ENCODE measurements around the gene QRFPR. TPM values are rescaled to one million over a fixed set of nuclear protein-coding genes. Genes with fewer than 3 reads are reported as not detected.

Gene QRFPR
- total and polyA plus RNA-seq, 7 donors = 0.06 to 0.45 (median 0.14) TPM; not detected in 3

- Histone ChIP-seq H3K4me1 (no peaks in the 10 kb centered on the region), H3K27ac (no peak overlapping the region), H3K4me3 (no peak overlapping the region), H3K36me3 (ENCODE audit: insufficient read depth in 1 of 2, low read depth in 1 of 2) (no peaks in the 10 kb centered on the region), H3K9me3 (no peaks in the 10 kb centered on the region), H3K27me3 (ENCODE audit: insufficient read depth in 3 of 3, low read length in 2 of 3) (no peaks in the 10 kb centered on the region)
- ATAC-seq (no peak), DNase-seq (no peak)
- TF ChIP-seq CTCF (IDR thresholded peaks at IDR 0.05) = no peak
- intact Hi-C loops (cut with DNase I) = no loop called here
Observed at GRCh38 chr4:121353213-121353612, 27.6 kb downstream of the QRFPR start.

- Histone ChIP-seq H3K27ac (no peak overlapping the region), H3K36me3 (ENCODE audit: insufficient read depth in 1 of 2, low read depth in 1 of 2) (no peaks in the 10 kb centered on the region), H3K4me1 (no peaks in the 10 kb centered on the region), H3K4me3 (no peak overlapping the region), H3K9me3 (no peaks in the 10 kb centered on the region), H3K27me3 (ENCODE audit: insufficient read depth in 3 of 3, low read length in 2 of 3) (no peaks in the 10 kb centered on the region)
- DNase-seq = no peak
- no peak for ATAC-seq
- WGBS, 3 donors = 38 to 68% (median 64%) methylated on average over 1 of the region's 1 CpG
- no peak for TF ChIP-seq CTCF (IDR thresholded peaks at IDR 0.05)
- intact Hi-C loops (cut with DNase I) = no loop called here
Observed at GRCh38 chr4:121344098-121344497, 36.7 kb downstream of the QRFPR start.

GRCh38 chr4:121340247-121340646 lies 40.6 kb downstream of the QRFPR start:
- no peak for DNase-seq
- intact Hi-C loops (cut with DNase I) = no loop called here
- WGBS, 3 donors = 96 to 98% (median 97%) methylated on average over 2 of the region's 2 CpGs
- Histone ChIP-seq H3K27ac (no peak overlapping the region), H3K4me1 (no peaks in the 10 kb centered on the region), H3K27me3 (ENCODE audit: insufficient read depth in 3 of 3, low read length in 2 of 3) (no peaks in the 10 kb centered on the region), H3K36me3 (ENCODE audit: insufficient read depth in 1 of 2, low read depth in 1 of 2) (no peaks in the 10 kb centered on the region), H3K9me3 (no peaks in the 10 kb centered on the region), H3K4me3 (no peak overlapping the region)
- TF ChIP-seq CTCF (IDR thresholded peaks at IDR 0.05) = no peak
- no peak for ATAC-seq

- Histone ChIP-seq H3K36me3 (ENCODE audit: insufficient read depth in 1 of 2, low read depth in 1 of 2) (no peaks in the 10 kb centered on the region), H3K27ac (no peak overlapping the region), H3K27me3 (ENCODE audit: insufficient read depth in 3 of 3, low read length in 2 of 3) (no peaks in the 10 kb centered on the region), H3K9me3 (no peaks in the 10 kb centered on the region), H3K4me3 (no peak overlapping the region), H3K4me1 (no peaks in the 10 kb centered on the region)
- DNase-seq = no peak
- WGBS, 3 donors = 53 to 63% (median 54%) methylated on average over 2 of the region's 2 CpGs
- intact Hi-C loops (cut with DNase I) = no loop called here
- TF ChIP-seq CTCF (IDR thresholded peaks at IDR 0.05) = no peak
- ATAC-seq = no peak
Observed at GRCh38 chr4:121339824-121340223, 41.0 kb downstream of the QRFPR start.

GRCh38 chr4:121339307-121339706 lies 41.5 kb downstream of the QRFPR start:
- Histone ChIP-seq H3K9me3 (no peaks in the 10 kb centered on the region), H3K4me1 (no peaks in the 10 kb centered on the region), H3K4me3 (no peak overlapping the region), H3K27me3 (ENCODE audit: insufficient read depth in 3 of 3, low read length in 2 of 3) (peaks cover 0 to 2% (median 0%) of the 10 kb centered on the region in 3 donors), H3K36me3 (ENCODE audit: insufficient read depth in 1 of 2, low read depth in 1 of 2) (no peaks in the 10 kb centered on the region), H3K27ac (no peak overlapping the region)
- WGBS, 3 donors = 69 to 70% (median 69%) methylated on average over 2 of the region's 2 CpGs
- intact Hi-C loops (cut with DNase I) = no loop called here
- no peak for TF ChIP-seq CTCF (IDR thresholded peaks at IDR 0.05)
- DNase-seq (no peak), ATAC-seq (no peak)

Measured in psoas muscle (tissue), 8 donors.